GM21390 (cell line): ENCODE data around the gene FAM234A.
"Not testable (repeated sequence)": the region's sequence is repeated elsewhere in the genome, so short reads cannot be mapped to it uniquely, and the experiment has no call there.

Experiments
- ATAC-seq: cut with Tn5 transposase; IDR thresholded peaks from one replicate; pipeline ENCODE4 v1.9.1; 2021; ENCODE audit not compliant: unreplicated experiment

FAM234A gene

DNA sequence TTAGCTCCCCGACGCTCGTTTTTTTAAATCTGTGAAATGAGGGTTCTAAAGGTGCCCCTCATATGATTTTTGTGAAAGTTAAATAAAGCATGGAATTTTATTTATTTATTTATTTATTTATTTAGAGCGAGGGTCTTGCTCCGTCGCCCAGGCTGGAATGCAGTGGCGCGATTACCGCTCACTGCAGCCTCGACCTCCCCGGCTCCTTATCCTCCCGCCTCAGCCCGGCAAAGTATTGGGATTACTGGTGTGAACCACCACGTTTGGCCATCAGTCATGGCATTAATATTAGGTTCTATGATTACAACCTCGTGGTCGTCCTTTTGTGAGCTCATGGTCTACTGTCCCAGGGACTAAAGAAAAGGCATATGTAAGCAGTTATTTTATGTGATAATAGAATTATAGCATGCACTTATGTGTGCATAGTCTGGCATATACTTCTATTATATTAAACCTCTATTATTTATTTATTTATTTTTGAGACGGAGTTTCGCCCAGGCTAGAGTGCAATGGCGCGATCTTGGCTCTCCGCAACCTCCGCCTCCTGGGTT lies 4.8 kb upstream of the FAM234A start:
- no peak for ATAC-seq

DNA sequence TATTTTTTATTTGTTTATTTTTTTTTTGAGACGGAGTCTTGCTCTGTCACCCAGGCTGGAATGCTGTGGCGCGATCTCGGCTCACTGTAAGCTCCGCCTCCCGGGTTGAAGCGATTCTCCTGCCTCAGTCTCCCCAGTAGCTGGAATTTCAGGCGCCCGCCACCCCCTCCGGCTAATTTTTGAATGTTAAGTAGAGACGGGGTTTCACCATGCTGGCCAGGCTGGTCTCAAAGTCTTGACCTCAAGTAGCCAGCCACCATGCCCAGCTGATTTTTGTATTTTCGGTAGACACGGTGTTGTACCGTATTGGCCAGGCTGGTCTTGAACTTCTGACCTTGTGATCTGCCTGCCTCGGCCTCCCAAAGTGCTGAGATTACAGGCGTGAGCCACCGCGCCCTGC lies 4.3 kb upstream of the FAM234A start:
- ATAC-seq, result not testable (repeated sequence)

DNA sequence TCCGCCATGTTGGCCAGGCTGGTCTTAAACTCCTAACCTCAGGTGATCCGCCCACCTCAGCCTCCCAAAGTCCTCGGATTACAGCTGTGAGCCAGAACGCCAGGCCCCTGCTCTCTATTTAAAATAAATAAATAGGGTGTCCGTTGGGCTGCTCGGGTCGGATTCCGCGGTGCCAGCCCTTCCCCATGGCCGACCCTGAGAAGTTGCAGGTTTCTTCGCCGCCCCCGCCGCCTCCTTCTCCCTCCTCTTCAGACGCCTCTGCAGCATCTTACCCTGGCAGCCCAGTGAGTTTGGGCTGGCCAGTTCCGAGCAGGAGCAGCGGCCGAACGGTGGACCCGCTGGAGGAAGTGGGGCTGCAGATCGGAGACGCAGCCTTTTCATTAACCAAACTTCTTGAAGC lies 3.7 kb upstream of the FAM234A start:
- no peak for ATAC-seq

DNA sequence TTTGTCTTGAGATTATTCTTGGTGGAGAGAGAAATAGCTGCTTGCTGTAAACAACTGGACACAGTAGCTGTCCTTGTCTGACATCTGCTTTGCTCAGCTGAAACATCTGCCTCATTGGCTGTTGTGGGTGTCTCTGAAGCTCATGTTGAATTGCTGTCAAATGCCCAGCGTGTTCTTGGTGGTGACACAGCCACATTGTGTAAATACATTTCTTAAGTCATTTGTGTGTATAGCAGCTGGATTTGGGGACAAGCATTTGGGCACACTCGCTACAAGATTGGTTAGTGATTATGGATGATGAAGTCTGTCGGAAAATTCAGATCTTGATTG lies 5.3 kb downstream of the FAM234A start:
- no peak for ATAC-seq

DNA sequence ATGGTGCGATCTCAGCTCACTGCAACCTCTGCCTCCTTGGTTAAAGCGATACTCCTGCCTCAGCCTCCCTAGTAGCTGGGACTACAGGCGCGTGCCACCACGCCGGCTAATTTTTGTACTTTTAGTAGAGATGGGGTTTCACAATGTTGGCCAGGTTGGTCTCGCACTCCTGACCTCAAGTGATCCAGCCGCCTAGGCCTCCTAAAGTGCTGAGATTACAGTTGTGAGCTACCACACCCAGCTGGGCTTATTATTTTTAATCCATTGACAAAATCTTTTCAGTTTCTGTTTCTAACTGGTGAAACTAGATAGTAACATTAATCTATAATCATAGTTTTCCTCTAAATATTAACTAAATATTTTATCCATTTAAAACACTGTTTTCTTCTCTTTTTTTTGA lies 5.9 kb downstream of the FAM234A start:
- no peak for ATAC-seq

DNA sequence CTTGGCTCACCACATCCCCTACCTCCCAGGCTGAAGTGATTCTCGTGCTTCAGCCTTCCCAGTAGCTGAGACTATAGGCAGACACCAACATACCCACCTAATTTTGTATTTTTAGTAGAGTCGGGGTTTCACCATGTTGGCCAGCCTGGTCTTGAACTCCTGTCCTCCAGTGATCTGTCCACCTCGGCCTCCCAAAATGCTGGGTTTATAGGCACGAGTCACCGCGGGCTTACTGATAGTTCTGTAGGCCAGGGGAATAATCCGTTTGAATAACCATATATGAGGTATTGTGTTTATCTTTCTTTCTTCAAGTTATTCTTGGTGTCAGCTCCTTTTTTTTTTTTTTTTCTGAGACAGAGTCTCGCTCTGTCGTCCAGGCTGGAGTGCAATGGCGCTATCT lies 7.7 kb downstream of the FAM234A start:
- ATAC-seq, result no peak

DNA sequence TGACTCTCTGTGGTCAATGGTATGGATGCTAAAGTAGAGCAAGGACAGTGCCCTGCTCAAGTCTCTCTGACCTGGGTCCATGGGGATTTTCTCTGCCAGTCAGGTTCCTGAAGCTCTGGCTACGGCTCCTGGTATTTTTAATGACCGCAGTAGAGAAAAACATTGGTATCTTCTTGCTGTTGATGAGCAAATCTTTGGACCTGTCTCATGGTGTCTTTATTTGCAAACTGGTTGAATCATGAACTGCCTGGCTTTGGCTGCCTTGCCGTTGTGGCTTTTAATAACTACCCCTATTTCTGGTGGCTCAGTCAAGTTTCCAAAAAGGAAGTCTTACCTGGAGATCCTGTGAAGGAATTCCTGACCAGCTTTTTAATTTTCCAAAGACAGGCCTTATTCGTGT lies 8.7 kb downstream of the FAM234A start:
- no peak for ATAC-seq

DNA sequence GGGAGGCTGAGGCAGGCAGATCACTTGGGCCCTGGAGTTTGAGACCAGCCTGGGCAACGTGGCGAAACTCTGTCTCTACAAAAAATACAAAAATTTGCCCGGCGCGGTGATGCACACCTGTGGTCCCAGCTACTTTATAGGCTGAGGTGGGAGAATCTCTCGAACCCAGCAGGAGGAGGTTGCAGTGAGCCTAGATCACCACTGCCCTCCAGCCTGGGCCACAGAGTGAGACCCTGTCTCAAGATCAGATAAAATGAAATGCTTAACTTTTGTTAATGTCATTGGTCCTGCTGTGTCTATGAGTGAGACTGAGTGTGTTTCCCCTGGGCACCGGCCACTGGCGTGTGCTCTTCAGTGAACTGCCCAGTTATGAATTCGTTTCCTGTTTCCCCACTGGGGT lies 10.5 kb downstream of the FAM234A start:
- no peak for ATAC-seq

DNA sequence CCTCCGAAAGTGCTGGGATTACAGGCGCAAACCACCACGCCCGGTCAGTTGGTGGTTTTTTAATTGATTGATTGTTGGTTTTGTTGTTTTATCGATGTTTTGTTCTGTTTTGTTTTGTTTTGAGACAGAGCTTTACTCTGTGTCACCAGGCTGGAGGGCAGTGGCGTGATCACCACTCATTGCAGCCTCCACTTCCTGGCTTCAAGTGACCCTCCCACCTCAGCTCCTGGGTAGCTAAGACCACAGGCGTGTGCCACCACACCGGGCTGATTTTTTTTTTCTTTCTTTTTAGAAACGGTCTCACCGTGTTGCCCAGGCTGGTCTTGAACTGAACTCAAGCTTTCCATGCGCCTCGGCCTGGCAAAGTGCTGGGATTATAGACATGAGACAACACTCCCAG lies 12.4 kb downstream of the FAM234A start:
- no peak for ATAC-seq

DNA sequence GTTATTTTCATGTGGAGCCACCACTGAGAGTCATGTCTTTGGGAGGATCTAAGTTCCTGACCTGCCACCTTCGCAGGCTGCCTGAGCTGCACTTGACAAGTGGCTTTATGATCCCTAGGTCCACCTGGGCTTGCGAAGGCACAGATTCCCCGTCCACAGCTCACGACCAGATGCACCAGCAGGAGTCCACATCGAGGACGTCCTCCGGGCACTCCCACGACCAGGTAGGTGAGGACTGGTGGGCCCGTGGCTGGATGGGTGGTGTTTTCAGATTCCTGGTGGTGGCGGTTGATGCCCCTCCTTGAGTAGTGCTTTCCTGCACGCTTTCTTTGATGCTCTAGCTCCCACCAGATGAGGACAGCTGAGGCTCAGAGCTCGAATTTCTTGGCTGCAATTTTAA lies 14.8 kb downstream of the FAM234A start:
- ATAC-seq, result no peak

DNA sequence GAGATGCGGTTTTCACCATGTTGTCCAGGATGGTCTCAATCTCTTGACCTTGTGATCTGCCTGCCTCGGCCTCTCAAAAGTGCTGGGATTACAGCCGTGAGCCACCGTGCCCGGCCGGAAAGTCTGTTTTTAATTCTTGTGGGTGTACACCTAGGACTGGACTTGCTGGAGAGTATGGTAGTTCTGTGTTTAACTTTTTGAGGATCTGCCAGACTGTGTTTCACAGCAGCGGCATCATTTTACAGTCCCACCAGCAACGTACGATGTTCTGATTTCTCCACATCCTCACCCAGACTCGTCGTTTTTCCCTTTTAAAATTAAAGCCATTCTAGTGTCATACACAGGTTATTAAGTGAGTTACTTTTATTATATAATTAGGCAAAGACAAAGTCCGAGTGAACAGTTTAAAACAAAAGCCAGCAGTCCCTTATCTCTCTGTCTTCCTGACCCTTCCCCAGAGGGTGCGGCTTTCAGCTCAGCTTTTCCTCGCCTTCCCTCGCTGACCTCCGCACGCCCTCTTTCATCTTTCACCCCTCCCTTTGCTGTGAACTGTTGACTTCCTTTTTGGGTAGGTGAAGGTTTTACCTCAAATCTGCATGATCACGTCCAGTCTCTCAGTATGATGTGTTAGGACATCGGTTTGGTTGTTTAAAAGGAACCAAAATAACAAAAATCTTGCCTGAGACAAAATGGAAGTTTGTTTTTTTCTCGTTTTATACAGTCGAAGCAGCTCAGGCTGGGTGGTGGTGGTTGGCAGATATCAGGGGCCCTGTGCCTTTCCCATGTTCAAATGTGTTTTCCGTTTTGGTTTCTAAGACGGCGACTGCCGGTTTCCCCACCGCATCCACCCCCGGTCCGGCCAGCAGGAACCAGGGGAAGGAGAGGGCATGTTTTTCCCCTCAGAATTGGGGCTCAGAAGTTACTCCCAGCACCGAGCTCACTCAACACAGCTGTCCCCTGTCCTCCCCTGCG lies 18.0 kb downstream of the FAM234A start:
- ATAC-seq, result no peak

DNA sequence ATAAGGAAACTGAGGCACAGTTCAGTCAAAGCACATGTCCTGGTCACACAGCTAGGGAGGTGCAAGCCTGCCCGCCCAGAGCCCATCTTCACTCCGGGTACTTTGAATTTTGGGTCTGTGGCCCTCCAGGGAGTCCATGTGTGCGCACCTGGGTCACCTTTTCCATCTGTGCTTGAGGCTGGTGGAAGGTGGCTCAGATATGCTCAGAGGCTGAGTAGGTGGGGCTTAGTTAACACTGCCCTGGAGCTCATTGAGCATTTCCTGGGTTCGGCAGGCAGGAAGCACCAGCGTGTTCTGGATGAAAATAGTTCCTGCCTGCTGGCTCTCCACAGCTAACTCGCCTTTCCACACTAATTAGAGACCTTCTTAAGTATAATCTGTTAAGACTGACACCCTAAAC lies 19.2 kb downstream of the FAM234A start:
- ATAC-seq, result no peak

DNA sequence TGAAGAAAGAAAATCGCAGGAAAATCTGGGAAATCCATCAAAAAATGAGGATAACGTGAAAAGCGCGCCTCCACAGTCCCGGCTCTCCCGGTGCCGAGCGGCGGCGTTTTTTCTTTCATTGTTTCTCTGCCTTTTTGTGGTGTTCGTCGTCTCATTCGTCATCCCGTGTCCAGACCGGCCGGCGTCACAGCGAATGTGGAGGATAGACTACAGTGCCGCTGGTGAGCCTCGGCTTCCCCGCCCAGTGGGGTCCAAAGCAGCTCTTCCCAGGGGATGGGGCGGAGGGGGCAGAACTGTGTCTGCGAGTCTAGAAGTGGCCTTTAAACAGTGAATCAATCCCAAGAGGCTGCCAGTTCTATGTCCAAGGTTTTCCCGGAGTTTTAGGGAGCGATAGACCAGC lies 19.8 kb downstream of the FAM234A start:
- ATAC-seq, result no peak

DNA sequence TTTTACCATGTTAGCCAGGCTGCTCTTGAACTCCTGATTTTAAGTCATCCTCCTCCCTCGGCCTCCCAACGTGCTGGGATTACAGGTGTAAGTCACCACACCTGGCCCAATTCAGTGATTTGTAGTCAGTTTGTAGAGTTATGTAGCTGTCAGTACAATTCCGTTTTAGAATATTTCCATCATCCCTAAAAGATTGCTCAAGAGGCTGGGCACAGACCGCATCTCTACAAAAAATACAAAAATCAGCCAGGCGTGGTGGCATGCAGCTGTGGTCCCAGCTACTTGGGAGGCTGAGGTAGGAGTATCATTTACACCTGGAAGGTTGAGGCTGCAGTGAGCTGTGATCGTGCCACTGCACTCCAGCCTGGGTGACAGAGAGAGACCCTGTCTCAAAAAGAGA lies 20.6 kb downstream of the FAM234A start:
- ATAC-seq, result no peak

DNA sequence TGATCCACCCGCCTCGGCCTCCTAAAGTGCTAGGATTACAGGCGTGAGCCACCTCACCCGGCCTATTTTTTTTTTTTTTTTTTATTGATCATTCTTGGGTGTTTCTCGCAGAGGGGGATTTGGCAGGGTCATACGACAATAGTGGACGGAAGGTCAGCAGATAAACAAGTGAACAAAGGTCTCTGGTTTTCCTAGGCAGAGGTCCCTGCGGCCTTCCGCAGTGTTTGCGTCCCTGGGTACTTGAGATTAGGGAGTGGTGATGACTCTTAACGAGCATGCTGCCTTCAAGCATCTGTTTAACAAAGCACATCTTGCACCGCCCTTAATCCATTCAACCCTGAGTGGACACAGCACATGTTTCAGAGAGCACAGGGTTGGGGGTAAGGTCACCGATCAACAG lies 23.5 kb downstream of the FAM234A start:
- not testable (repeated sequence) for ATAC-seq

DNA sequence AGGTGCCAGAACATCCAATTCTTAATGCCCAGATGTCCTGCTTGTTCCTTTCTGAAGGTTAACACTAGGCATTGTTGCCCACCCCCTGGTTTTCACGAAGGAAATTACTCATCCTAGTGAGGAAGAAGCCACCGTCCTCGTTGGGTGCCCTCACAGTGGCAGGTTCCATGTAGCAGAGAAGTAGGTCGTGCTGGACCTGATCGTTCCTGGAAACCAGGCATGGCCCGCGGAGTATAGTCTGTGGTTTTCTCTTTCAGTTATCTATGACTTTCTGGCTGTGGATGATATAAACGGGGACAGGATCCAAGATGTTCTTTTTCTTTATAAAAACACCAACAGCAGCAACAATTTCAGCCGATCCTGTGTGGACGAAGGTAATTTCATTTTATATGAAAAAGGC lies 24.6 kb downstream of the FAM234A start:
- no peak for ATAC-seq

DNA sequence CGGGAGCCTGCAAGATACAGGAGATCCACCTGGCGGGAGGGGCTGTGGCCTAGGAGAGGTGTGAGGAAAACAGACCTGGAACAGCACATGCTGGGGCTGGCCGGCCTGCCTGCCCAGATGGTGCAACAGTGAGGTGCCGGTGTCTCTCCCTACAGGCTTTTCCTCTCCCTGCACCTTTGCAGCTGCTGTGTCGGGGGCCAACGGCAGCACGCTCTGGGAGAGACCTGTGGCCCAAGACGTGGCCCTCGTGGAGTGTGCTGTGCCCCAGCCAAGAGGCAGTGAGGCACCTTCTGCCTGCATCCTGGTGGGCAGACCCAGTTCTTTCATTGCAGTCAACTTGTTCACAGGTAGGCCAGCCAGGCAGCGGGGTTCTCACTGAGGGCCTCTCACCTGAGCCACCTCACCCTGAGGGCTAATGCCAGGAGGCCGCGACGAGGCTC lies 25.2 kb downstream of the FAM234A start:
- ATAC-seq, result no peak

DNA sequence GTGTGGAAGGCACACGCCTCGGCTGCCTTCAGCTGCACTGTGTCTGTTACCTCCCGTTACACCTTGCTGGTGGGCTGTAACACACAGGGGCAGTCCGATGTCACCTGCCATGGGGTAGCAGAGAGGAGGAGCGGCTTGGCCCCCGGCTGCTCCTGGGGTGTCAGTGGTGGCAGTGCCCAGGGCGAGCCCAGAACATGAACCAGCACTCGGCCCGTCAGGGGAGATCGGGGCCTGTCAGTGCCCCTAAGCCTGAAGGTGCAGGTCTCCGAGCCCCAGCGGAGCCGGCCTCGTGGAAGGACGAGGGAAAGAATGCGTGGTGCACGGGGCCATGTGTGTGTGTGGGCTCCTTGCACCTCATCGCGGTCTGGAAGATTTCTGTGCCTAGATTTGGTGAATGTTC lies 25.7 kb downstream of the FAM234A start:
- ATAC-seq, result no peak

DNA sequence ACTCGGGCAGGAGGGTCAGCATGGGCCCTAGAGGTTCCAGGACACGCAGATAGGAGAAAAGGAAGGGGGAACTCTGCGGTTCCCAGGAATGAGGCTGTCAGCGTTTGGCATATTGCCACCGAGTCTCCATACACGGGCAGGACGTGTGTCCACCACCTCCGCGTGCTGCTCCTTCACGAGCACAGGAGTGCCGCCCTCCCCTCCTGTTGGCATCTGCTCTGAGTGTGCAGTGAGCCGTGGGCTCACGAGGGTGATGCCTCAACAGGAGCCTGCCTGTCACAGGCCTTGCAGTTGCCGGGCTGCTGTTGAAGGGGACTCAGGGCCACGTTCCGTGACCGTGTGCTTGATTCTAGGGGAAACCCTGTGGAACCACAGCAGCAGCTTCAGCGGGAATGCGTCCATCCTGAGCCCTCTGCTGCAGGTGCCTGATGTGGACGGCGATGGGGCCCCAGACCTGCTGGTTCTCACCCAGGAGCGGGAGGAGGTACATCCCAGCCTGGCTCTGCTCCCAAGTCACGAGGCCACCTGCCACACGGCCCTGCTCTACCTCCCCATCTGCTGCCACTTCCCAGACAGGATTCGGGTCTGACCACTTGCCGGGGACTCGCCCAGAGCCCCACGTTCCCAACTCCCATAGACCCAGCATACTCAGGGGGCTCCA lies 26.5 kb downstream of the FAM234A start:
- ATAC-seq, result no peak

DNA sequence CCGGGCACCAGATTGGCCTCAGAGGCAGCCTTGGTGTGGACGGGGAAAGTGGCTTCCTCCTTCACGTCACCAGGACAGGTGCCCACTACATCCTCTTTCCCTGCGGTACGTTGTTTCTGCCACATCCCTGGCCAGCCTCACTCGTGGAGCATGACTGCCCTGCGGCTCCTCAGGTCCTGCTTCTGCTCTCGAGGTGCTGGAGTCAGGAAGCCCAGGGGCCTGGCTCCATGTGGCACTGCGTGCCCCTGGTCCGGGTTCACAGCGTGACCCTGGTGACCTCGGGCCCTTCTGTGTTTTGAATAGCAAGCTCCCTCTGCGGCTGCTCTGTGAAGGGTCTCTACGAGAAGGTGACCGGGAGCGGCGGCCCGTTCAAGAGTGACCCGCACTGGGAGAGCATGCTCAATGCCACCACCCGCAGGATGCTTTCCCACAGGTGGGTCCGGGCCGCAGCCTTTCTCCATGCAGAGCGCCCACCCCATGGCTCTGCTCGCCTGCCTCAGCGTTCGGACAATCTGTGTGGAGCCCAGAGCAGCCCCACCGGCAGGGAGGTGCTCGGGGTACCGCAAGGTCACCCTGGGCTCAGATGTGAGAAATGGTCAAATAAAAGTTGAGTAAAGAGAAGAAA lies 27.6 kb downstream of the FAM234A start:
- no peak for ATAC-seq

DNA sequence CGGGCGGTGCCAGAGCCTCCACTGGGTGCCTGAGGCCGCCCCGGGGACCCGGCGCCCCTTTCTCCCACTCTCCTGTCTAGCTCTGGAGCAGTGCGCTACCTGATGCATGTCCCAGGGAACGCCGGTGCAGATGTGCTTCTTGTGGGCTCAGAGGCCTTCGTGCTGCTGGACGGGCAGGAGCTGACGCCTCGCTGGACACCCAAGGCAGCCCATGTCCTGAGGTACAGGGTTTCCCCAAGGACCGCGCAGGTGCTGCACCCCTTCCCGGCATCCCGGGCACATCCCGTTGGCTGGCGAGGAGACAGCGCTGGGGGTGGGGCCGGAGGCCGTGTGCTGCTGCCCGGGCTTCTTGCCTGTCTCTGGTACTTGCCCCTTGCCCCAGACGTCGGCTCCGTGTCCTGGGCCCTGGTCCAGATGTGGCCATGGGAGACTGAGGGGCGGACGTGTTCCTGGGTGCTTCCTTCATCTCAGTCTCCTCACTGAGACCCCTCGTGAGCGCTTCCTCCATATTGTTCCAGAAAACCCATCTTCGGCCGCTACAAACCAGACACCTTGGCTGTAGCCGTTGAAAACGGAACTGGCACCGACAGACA lies 28.7 kb downstream of the FAM234A start:
- ATAC-seq, result no peak
